GM21447 (cell line): Measurements from ENCODE around the gene MYO16.
"Not testable (repeated sequence)": the region's sequence is repeated elsewhere in the genome, so short reads cannot be mapped to it uniquely, and the experiment has no call there.

ENCODE experiments used
- ATAC-seq: cut with Tn5 transposase; IDR thresholded peaks from one replicate; pipeline ENCODE4 v1.9.1; 2021; ENCODE audit not compliant: unreplicated experiment

Gene MYO16

DNA sequence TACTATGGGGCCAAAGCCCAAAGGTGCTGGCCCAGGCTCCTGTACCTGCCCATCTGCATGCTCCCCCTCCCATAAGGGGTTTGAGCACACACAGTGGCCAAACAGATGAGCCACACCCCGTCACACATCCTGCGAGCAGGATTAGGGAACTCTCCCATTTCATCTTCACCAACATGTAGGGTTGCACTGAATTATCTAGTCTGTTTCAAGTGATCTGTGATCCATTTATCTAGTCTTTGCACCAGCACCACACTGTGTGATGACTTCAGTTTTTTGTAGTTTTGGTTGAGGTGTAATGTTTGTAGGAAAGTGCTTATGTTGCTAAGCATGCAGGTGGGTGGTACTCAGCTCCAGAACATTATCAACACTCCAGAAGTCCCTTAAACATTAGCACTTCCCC, 249.3 kb downstream of the MYO16 start:
- ATAC-seq, result no peak

GRCh38 chr13:108889324-108889984, 260.0 kb downstream of the MYO16 start:
- ATAC-seq, result no peak

DNA sequence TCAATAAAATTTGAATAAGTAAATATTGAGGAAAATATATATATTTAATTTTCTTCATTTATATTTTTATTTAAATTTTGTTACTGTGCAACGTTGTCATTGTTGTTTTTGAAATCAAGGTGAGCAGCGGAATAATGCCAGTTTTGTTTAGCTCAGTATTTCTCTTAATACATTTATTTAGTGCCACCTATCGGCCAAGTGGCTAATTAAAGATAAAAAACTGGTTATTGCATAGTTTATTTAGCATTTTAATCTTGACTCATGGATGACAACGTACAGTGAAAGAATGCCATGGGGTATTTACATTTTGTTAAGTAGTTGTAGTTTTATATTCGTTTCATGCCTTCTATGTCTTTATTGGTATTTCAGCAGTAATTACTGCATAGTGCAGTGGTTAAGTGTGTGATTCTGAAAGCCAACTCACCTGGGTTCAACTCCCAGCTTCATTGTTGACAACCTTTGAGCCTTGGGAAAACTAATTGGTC, 265.9 kb downstream of the MYO16 start:
- no peak for ATAC-seq

GRCh38 chr13:108897955-108898354, 268.5 kb downstream of the MYO16 start:
- ATAC-seq, result no peak

DNA sequence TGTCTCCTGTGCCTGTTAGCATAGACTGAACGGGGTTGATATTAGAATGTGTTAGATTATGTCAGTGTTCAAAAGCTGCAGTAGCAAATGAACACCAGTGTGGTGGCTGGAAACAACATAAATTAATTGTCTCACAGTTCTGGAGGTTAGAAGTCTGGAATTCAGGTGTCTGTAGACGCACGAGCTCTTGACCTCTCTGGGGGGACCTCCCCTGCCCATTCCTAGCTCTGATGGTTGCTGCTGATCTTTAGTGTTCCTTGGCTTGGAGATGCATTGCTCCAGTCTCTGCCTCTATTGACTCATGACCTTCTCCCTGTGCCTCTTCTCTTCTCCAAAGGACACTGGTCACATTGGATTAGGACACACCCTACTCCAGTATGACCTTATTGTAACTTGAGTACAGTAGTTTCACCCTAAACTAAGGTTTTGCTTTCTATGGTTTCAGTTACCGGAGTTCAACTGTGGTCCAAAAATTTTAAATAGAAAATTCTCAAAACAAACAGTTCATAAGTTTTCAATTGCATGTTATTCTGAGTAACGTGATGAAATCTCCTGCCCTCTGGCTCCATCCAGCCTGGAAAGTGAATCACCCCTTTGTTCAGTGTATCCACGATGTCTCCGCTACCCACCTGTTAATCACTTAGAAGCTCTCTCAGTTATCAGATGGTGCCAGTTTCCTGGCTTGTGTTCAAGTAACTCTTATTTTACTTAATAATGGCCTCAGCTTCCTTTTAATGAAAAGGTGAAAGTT, 273.2 kb downstream of the MYO16 start:
- ATAC-seq, result no peak

DNA sequence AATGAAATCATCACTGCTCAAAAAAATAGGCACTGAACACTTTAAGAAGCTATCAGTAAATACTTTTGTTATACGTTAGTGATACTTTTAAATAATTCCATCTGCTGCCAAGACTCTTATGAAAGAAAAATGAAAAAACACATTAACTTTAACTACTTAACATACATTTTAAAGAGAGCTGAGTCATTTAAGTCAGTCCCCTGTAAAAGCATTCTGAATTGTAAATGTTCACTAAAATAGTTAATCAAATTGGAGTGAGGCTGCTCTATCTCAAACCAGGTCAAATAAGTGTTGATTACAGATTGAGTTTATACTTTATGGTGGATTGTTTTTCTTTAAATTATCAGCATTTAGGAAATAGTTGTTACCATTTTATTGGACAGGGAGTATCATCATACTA, 274.2 kb downstream of the MYO16 start:
- ATAC-seq, result no peak

- ATAC-seq, result no peak
Observed at GRCh38 chr13:108911807-108912206, 282.4 kb downstream of the MYO16 start.

GRCh38 chr13:108913731-108914130, 284.3 kb downstream of the MYO16 start:
- not testable (repeated sequence) for ATAC-seq

- no peak for ATAC-seq
Observed at GRCh38 chr13:108915095-108915633, 285.8 kb downstream of the MYO16 start.

DNA sequence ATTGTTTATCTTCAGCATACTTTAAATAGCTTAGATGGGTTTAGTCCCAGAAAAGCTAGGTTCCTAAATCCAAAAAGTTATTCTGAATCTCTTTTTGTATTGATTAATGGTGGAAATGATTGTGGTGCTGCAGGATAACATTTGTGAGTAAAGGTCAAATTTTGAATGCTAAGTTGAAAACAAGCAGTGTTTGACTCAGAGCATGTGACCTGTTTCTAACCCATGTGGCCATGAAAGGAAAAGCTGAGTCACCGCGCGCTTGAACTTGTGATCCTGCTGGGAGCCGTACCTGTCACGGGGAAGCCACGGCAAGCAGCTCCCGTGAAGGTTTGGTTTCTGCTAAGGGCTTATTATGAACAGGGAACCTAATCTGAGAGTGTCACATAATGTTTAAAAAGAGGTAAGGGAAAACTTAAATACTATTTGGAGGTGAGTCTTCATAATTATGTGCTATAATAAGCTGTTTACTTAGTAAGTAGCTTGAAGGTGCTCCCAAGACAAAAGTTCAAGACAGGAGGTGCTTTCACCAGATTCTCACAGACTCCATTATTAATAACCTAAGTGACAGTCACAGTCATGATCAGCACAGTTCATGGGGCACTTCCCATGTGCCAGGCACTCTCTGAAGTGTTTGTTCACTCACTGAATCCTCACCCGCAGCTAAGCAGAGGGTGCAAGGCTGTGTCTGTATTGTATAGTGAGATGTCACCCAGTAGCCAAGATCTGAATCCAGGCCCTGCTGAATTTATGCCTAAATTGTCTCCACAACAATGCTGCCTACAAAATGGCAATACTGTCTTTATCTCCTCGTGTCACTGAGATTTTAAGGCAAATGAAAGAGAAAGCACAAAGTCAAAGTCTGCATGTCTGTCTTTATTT, 286.5 kb downstream of the MYO16 start:
- ATAC-seq, result peak; percentile 95

GRCh38 chr13:108917581-108917980, 288.2 kb downstream of the MYO16 start:
- no peak for ATAC-seq

- no peak for ATAC-seq
Observed at GRCh38 chr13:108919036-108919907, 289.9 kb downstream of the MYO16 start.

- ATAC-seq, result no peak
Observed at GRCh38 chr13:108920137-108920536, 290.7 kb downstream of the MYO16 start.

DNA sequence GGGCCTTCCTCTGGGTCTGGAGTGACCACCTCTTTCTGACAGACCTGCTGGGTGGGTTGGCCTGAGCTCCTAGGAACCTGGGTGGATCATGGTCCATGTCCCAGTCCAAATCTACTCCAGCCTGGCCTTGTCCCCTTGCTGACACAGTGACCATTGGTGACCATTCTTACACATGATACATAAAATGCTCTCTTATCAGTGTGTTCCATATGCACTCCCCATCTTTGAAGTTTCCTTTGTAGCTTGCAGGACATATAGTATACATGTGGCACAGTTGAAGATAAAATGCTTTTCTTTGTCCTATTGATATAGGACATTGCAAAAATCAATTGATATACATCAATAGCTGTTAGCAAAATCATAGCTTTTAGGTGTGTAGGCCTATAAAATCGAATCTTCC, 291.8 kb downstream of the MYO16 start:
- no peak for ATAC-seq

- no peak for ATAC-seq
Observed at GRCh38 chr13:108922108-108922507, 292.7 kb downstream of the MYO16 start.

- ATAC-seq, result no peak
Observed at GRCh38 chr13:108923386-108924047, 294.1 kb downstream of the MYO16 start.

DNA sequence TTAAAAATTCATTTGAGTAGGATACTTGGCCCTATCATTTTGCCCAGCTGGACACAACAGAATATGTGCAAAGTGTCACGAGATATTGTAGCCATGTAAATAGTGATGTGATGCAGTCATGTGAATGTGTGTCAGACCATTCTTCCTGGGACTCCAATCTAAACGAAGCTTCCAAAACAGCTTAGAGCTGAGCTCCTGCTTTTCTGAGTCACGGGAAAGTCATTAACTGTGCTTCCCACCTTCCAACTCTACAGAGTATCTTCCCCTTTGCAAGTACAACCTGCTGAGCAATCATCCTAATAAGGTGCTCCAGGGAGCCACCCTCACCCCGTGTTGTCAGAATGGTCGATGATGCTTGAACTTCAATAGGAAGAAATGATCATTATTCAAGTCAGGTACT, 294.7 kb downstream of the MYO16 start:
- ATAC-seq, result no peak

- no peak for ATAC-seq
Observed at GRCh38 chr13:108924541-108924940, 295.1 kb downstream of the MYO16 start.

GRCh38 chr13:108925070-108925469, 295.7 kb downstream of the MYO16 start:
- no peak for ATAC-seq

DNA sequence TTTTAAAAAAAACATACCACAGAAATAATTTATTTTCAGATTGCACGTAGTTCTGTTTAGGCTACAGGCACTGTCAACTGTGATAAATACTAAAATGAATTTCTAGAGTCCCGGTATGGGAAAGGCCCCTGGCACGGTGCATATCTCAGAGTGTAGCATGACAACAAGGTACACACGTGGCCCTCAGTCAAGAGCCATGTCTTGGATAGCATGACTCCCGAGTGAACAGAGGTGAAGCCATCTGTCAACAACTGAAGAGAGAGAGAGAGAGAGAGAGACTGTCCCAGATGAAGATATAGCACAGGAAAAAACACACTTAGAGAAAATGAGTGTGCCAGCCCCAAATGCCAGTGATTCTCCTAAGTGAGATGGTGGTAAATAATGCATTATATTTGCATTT, 297.5 kb downstream of the MYO16 start:
- ATAC-seq, result no peak
